ENCODE data around the gene FIS1.

The FIS1 gene

GRCh38 chr7:101271021-101271420 is 26.1 kb upstream of the FIS1 start:
- TF ChIP-seq CREB5 (CRISPR knock-in tag; IDR thresholded peaks at IDR 0.05; ENCODE audit: low read depth) (no peak), TCF4 (CRISPR knock-in tag; IDR thresholded peaks at IDR 0.05; ENCODE audit: borderline replicate concordance) (no peak), GLIS3 (CRISPR knock-in tag; IDR thresholded peaks at IDR 0.05) (no peak), PPARA (CRISPR knock-in tag; IDR thresholded peaks at IDR 0.05; ENCODE audit: borderline replicate concordance) (no peak), TOX (CRISPR knock-in tag; IDR thresholded peaks at IDR 0.05; ENCODE audit: borderline replicate concordance) (no peak)
- no peak for ATAC-seq

- TF ChIP-seq CSDC2 (CRISPR knock-in tag; IDR thresholded peaks at IDR 0.05) (no peak), ZNF8 (CRISPR knock-in tag; IDR thresholded peaks at IDR 0.05) (no peak), PPARA (CRISPR knock-in tag; IDR thresholded peaks at IDR 0.05; ENCODE audit: borderline replicate concordance) (no peak), BACH2 (CRISPR knock-in tag; IDR thresholded peaks at IDR 0.05; ENCODE audit: borderline replicate concordance) (no peak), ZFP30 (CRISPR knock-in tag; IDR thresholded peaks at IDR 0.05) (no peak), ESRRG (CRISPR knock-in tag; IDR thresholded peaks at IDR 0.05) (no peak), ZNF565 (CRISPR knock-in tag; conservative IDR thresholded peaks at IDR 0.05; ENCODE audit: low read depth) (no peak)
- ATAC-seq = no peak
Observed at GRCh38 chr7:101269664-101270063, 24.8 kb upstream of the FIS1 start.

- no peak for ATAC-seq
- TF ChIP-seq ZC3H10 (CRISPR knock-in tag; IDR thresholded peaks at IDR 0.05) (no peak), ISL1 (CRISPR knock-in tag; IDR thresholded peaks at IDR 0.05) (no peak), CSDC2 (CRISPR knock-in tag; IDR thresholded peaks at IDR 0.05) (no peak), TCF4 (CRISPR knock-in tag; IDR thresholded peaks at IDR 0.05; ENCODE audit: borderline replicate concordance) (no peak), ZFP30 (CRISPR knock-in tag; IDR thresholded peaks at IDR 0.05) (no peak), TOX (CRISPR knock-in tag; IDR thresholded peaks at IDR 0.05; ENCODE audit: borderline replicate concordance) (no peak), POU6F1 (CRISPR knock-in tag; IDR thresholded peaks at IDR 0.05; ENCODE audit: borderline replicate concordance, low read depth) (no peak), ZNF565 (CRISPR knock-in tag; conservative IDR thresholded peaks at IDR 0.05; ENCODE audit: low read depth) (no peak), ARNTL (CRISPR knock-in tag; IDR thresholded peaks at IDR 0.05; ENCODE audit: borderline replicate concordance, low read depth) (no peak), CREB5 (CRISPR knock-in tag; IDR thresholded peaks at IDR 0.05; ENCODE audit: low read depth) (no peak), CSRNP3 (CRISPR knock-in tag; IDR thresholded peaks at IDR 0.05) (no peak), GLIS3 (CRISPR knock-in tag; IDR thresholded peaks at IDR 0.05) (no peak), OSR1 (CRISPR knock-in tag; IDR thresholded peaks at IDR 0.05) (no peak), BACH2 (CRISPR knock-in tag; IDR thresholded peaks at IDR 0.05; ENCODE audit: borderline replicate concordance) (no peak), ZNF70 (CRISPR knock-in tag; IDR thresholded peaks at IDR 0.05) (no peak), SNAI2 (CRISPR knock-in tag; IDR thresholded peaks at IDR 0.05) (no peak)
Observed at GRCh38 chr7:101265622-101266516, 21.0 kb upstream of the FIS1 start.

GRCh38 chr7:101264102-101264706 is 19.3 kb upstream of the FIS1 start:
- ATAC-seq = peak; percentile 42; the same call in 2 of the 3 replicates
